ENCODE data around the gene TTBK2. TPM values are rescaled to one million over a fixed set of nuclear protein-coding genes. Genes with fewer than 3 reads are reported as not detected.
"Not testable (repeated sequence)": the region's sequence is repeated elsewhere in the genome, so short reads cannot be mapped to it uniquely, and the experiment has no call there.

Gene TTBK2
- total RNA-seq, 2 experiments from 2014 or later = 17.5 to 20.1 TPM

- intact Hi-C loops (cut with DNase I, micrococcal nuclease) = no loop called here
- no peaks in the 10 kb centered on the region for H3K4me1 ChIP-seq (ENCODE audit: insufficient read depth, low read length)
- Mint-ChIP-seq H3K36me3 (ENCODE audit: low read depth) (peaks cover 4% of the 10 kb centered on the region), H3K4me1 (ENCODE audit: low read depth) (peaks cover 37% of the 10 kb centered on the region), H3K27ac (no peak overlapping the region), H3K27me3 (no peaks in the 10 kb centered on the region), H3K9me3 (no peaks in the 10 kb centered on the region), H3K4me3 (no peak overlapping the region)
- no peak for DNase-seq
- H3K4me3 ChIP-seq (ENCODE audit: low read length) = no peak overlapping the region
- no peak for ATAC-seq (ENCODE audit: poor library complexity)
- no peak for TF ChIP-seq CTCF (IDR thresholded peaks at IDR 0.05)
- no peak overlapping the region for H3K27ac ChIP-seq (ENCODE audit: low read depth in 1 of 2, low read length in 2 of 2)
- no peaks in the 10 kb centered on the region for H3K9me3 ChIP-seq (ENCODE audit: control insufficient read depth in 1 of 2, insufficient read depth in 1 of 2, low read length in 2 of 2)
- no peaks in the 10 kb centered on the region for H3K27me3 ChIP-seq (ENCODE audit: control insufficient read depth in 1 of 2, insufficient read depth in 2 of 2, low read length in 2 of 2)
- POLR2A ChIA-PET = no interaction called here
- no peaks in the 10 kb centered on the region for H3K36me3 ChIP-seq (ENCODE audit: insufficient read depth, low read length)
- CTCF ChIA-PET = interaction anchor here (0.9 kb wide), 1 partner anchor 16 kb away, joined by 4 read pairs; no protein-coding TSS in a partner anchor
Measured at GRCh38 chr15:42908538-42908937, 12.0 kb downstream of the TTBK2 start.

- Mint-ChIP-seq H3K36me3 (ENCODE audit: low read depth) (peaks cover 5% of the 10 kb centered on the region), H3K9me3 (no peaks in the 10 kb centered on the region), H3K4me1 (ENCODE audit: low read depth) (peaks cover 18% of the 10 kb centered on the region), H3K27ac (no peak overlapping the region), H3K4me3 (no peak overlapping the region), H3K27me3 (no peaks in the 10 kb centered on the region)
- Histone ChIP-seq H3K27ac (ENCODE audit: low read depth in 1 of 2, low read length in 2 of 2) (no peak overlapping the region), H3K9me3 (ENCODE audit: control insufficient read depth in 1 of 2, insufficient read depth in 1 of 2, low read length in 2 of 2) (no peaks in the 10 kb centered on the region), H3K4me3 (ENCODE audit: low read length) (no peak overlapping the region), H3K4me1 (ENCODE audit: insufficient read depth, low read length) (no peaks in the 10 kb centered on the region), H3K27me3 (ENCODE audit: control insufficient read depth in 1 of 2, insufficient read depth in 2 of 2, low read length in 2 of 2) (no peaks in the 10 kb centered on the region), H3K36me3 (ENCODE audit: insufficient read depth, low read length) (no peaks in the 10 kb centered on the region)
- POLR2A ChIA-PET = interaction anchor here (0.6 kb wide), 1 partner anchor 178 kb away, joined by 3 read pairs; no protein-coding TSS in a partner anchor
- CTCF ChIA-PET = no interaction called here
- DNase-seq (no peak), ATAC-seq (ENCODE audit: poor library complexity) (no peak)
- no peak for TF ChIP-seq CTCF (IDR thresholded peaks at IDR 0.05)
- intact Hi-C loops (cut with DNase I, micrococcal nuclease) = loop anchor here in 1 of 2 experiments (5.0 kb wide), 1 partner anchor 1779 kb away; no protein-coding TSS in a partner anchor
Measured at GRCh38 chr15:42903388-42904324, 16.9 kb downstream of the TTBK2 start.

GRCh38 chr15:42893911-42894310 lies 26.7 kb downstream of the TTBK2 start:
- H3K4me1 ChIP-seq (ENCODE audit: insufficient read depth, low read length); H3K27me3 Mint-ChIP-seq; intact Hi-C loops (cut with DNase I, micrococcal nuclease); H3K9me3 ChIP-seq (ENCODE audit: control insufficient read depth in 1 of 2, insufficient read depth in 1 of 2, low read length in 2 of 2); H3K27ac Mint-ChIP-seq; H3K4me3 ChIP-seq (ENCODE audit: low read length); H3K36me3 ChIP-seq (ENCODE audit: insufficient read depth, low read length); DNase-seq; H3K27me3 ChIP-seq (ENCODE audit: control insufficient read depth in 1 of 2, insufficient read depth in 2 of 2, low read length in 2 of 2); CTCF ChIA-PET; POLR2A ChIA-PET; H3K27ac ChIP-seq (ENCODE audit: low read depth in 1 of 2, low read length in 2 of 2); H3K9me3 Mint-ChIP-seq; ATAC-seq (ENCODE audit: poor library complexity); H3K4me3 Mint-ChIP-seq; H3K4me1 Mint-ChIP-seq (ENCODE audit: low read depth): not testable (repeated sequence)
- H3K36me3 Mint-ChIP-seq (ENCODE audit: low read depth) = peaks cover 34% of the 10 kb centered on the region

Data from CD4-positive, alpha-beta T cell (primary cell).